ENCODE results near the gene WASF1. TPM values are rescaled to one million over a fixed set of nuclear protein-coding genes. Genes with fewer than 3 reads are reported as not detected.
A peak's percentile ranks its signal among the peaks of the same experiment; 100 is the strongest.

WASF1 gene
- total RNA-seq, 4 donors from 2014 or later = 5.8 to 15.6 (median 12.2) TPM

GRCh38 chr6:110188791-110189190 lies 9.3 kb upstream of the WASF1 start:
- DNase-seq (ENCODE audit: low spot score) = no peak
- TF ChIP-seq, protein P1, sequence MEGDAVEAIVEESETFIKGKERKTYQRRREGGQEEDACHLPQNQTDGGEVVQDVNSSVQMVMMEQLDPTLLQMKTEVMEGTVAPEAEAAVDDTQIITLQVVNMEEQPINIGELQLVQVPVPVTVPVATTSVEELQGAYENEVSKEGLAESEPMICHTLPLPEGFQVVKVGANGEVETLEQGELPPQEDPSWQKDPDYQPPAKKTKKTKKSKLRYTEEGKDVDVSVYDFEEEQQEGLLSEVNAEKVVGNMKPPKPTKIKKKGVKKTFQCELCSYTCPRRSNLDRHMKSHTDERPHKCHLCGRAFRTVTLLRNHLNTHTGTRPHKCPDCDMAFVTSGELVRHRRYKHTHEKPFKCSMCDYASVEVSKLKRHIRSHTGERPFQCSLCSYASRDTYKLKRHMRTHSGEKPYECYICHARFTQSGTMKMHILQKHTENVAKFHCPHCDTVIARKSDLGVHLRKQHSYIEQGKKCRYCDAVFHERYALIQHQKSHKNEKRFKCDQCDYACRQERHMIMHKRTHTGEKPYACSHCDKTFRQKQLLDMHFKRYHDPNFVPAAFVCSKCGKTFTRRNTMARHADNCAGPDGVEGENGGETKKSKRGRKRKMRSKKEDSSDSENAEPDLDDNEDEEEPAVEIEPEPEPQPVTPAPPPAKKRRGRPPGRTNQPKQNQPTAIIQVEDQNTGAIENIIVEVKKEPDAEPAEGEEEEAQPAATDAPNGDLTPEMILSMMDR (IDR thresholded peaks at IDR 0.05) = no peak
- ATAC-seq (ENCODE audit: low FRiP score) = no peak

GRCh38 chr6:110185879-110186278 lies 6.4 kb upstream of the WASF1 start:
- ATAC-seq (ENCODE audit: low FRiP score) (no peak), DNase-seq (ENCODE audit: low spot score) (no peak)
- TF ChIP-seq, protein P1 (IDR thresholded peaks at IDR 0.05) = no peak

DNA sequence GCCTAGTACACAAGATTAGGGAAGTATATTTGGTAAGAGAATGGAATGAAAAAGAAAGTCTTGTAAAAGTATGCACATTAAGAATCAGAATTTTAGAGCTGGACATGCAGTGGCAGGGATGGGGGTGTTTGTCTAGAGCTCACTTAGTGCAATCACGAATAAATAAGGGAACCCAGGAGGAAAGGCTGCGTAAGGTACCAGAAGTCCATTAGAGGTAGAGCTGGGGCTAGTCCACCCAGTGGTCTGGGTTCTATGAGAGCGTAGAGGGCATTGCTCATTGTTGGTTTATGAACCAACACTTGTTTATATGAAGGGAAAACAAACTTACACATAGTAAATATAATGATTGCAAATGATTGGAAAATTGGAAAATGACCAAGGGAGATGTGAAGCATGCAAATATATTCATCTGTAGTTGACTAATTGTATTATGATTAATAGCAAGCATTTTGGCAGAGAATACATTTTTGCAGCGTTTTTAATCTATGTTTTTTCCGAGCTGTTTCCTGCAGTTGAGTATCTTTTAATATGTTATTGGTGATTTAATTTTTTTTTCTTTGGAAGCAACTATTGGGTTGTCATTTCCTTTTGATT lies 3.9 kb upstream of the WASF1 start:
- TF ChIP-seq, protein P1 (IDR thresholded peaks at IDR 0.05) = no peak
- DNase-seq (ENCODE audit: low spot score) = no peak
- ATAC-seq (ENCODE audit: low FRiP score) = no peak

GRCh38 chr6:110181131-110182030 lies 1.9 kb upstream of the WASF1 start:
- TF ChIP-seq, protein P1 (IDR thresholded peaks at IDR 0.05) = no peak
- ATAC-seq (ENCODE audit: low FRiP score) (no peak), DNase-seq (ENCODE audit: low spot score) (no peak)

GRCh38 chr6:110180228-110181008 lies 948 bp upstream of the WASF1 start, which contains the start of gene CDC40:
Gene CDC40 (plus strand): TSS chr6:110180427. CDS start chr6:110180445, 18 bp downstream.
- TF ChIP-seq, protein P1 (IDR thresholded peaks at IDR 0.05) = no peak
- peak; percentile 48 for ATAC-seq (ENCODE audit: low FRiP score)
- DNase-seq (ENCODE audit: low spot score) = peak; percentile 26

- TF ChIP-seq, protein P1 (IDR thresholded peaks at IDR 0.05) = no peak
- ATAC-seq (ENCODE audit: low FRiP score) = peak; percentile 60
- DNase-seq (ENCODE audit: low spot score) = no peak
These were observed 654 bp downstream of the WASF1 start for GRCh38 chr6:110178626-110179405.
